Measurements from ENCODE around the gene OR1F1. TPM values are rescaled to one million over a fixed set of nuclear protein-coding genes. Genes with fewer than 3 reads are reported as not detected.

Gene OR1F1
- total and polyA plus RNA-seq, 2 of the 8 experiments (the other 6 are each of a cell fraction or from before 2014, with no cell fraction given) = 0.52 to 1.2 TPM

GRCh38 chr16:3188925-3189825 is 1.2 kb downstream of the OR1F1 start:
- peak overlapping the region; percentile 46 for H3K56ac ChIP-seq (replicated peaks; ENCODE audit: insufficient read length, low read depth, low read length)
- peak overlapping the region; percentile 73 for H4K91ac ChIP-seq (replicated peaks; ENCODE audit: insufficient read length, low read length)
- peak overlapping the region; percentile 97 to 98 for H3K4me2 ChIP-seq (ENCODE audit: insufficient read depth in 1 of 2, low read depth in 2 of 2, low read length in 2 of 2)
- H3K36me3 ChIP-seq (ENCODE audit: control insufficient read depth in 2 of 4, insufficient read depth in 4 of 4, low read length in 3 of 4) = no peaks in the 10 kb centered on the region
- ChIA-PET CTCF (ENCODE audit: partially characterized antibody) (interaction anchor here (0.7 to 1.5 kb wide), 7 partner anchors 9 to 78 kb away, joined by 3 to 5 read pairs (median 3); no protein-coding TSS in a partner anchor), POLR2A (ENCODE audit: partially characterized antibody) (interaction anchor here (0.6 to 2.3 kb wide), 7 partner anchors 9 to 142 kb away, joined by 3 to 13 read pairs (median 6); partner anchors contain the start of gene ZNF263)
- H4K20me1 ChIP-seq (replicated peaks in 1 of 2; ENCODE audit: control insufficient read depth in 1 of 2, insufficient read depth in 2 of 2, low read length in 2 of 2) = no peaks in the 10 kb centered on the region
- no peaks in the 10 kb centered on the region; a peak in 1 of 4 replicates for H3K9me3 ChIP-seq (ENCODE audit: insufficient read depth in 2 of 2, low read depth in 1 of 2, low read length in 1 of 2)
- H3K27me3 ChIP-seq (replicated peaks in 1 of 4; ENCODE audit: control insufficient read depth in 3 of 4, extremely low read depth in 1 of 4, insufficient read depth in 3 of 4, low read length in 3 of 4) = peaks cover 5 to 17% (median 14%) of the 10 kb centered on the region in 4 experiments
- H3K14ac ChIP-seq (ENCODE audit: insufficient read length) = no peak overlapping the region
- DNase-seq (ENCODE audit: low read depth in 1 of 2, low spot score in 2 of 2) (peak in 1 of 2 experiments; percentile 96), FAIRE-seq (no peak)
- peak overlapping the region; percentile 98; the same call in 1 of the 2 replicates for H2BK15ac ChIP-seq (ENCODE audit: low read length)
- WGBS, 2 experiments (ENCODE audit: extremely low coverage in 1 of 2, insufficient coverage in 1 of 2, insufficient read length in 1 of 2, insufficient replicate concordance in 2 of 2, low coverage in 1 of 2, low lambda C conversion rate in 2 of 2, missing lambda C conversion rate in 1 of 2) = 2% methylated on average over 61 of the region's 61 CpGs; no CpG with 5 or more reads in 1 of the 2 experiments
- peak overlapping the region; percentile 96 for H2AFZ ChIP-seq (ENCODE audit: low read length)
- peaks cover 0 to 5% (median 0%) of the 10 kb centered on the region in 4 experiments; a peak in 2 of 7 replicates for H3K4me1 ChIP-seq (replicated peaks in 1 of 4; ENCODE audit: control insufficient read depth in 3 of 4, insufficient read depth in 4 of 4, low read length in 3 of 4)
- H2AK5ac ChIP-seq (ENCODE audit: low read depth, low read length) = no peak overlapping the region
- peak overlapping the region; percentile 93 to 99 (median 94) for H3K4me3 ChIP-seq (ENCODE audit: extremely low read depth in 1 of 4, insufficient read depth in 2 of 4, low read depth in 3 of 4, low read length in 4 of 4)
- peak overlapping the region; percentile 86; the same call in 1 of the 2 replicates for H2BK20ac ChIP-seq (ENCODE audit: low read length)
- no peak overlapping the region for H3K23ac ChIP-seq (ENCODE audit: insufficient read length)
- peak overlapping the region in 3 of 4 experiments; percentile 45 to 61 (median 55); a peak in 6 of 7 replicates for H3K9ac ChIP-seq (replicated peaks in 1 of 4; ENCODE audit: extremely low read depth in 1 of 4, low read depth in 3 of 4, low read length in 3 of 4)
- H4K5ac ChIP-seq (ENCODE audit: insufficient read length, low read depth, low read length) = no peak overlapping the region
- peaks cover 17% of the 10 kb centered on the region for H3K23me2 ChIP-seq (ENCODE audit: low read depth, low read length)
- peak overlapping the region; percentile 72 for H2BK120ac ChIP-seq (replicated peaks; ENCODE audit: low read depth, low read length)
- no peak overlapping the region for H3K4ac ChIP-seq (replicated peaks; ENCODE audit: insufficient read length, low read depth, low read length)
- peak overlapping the region; percentile 60; the same call in 1 of the 2 replicates for H2BK12ac ChIP-seq (ENCODE audit: low read depth, low read length)
- peak overlapping the region; percentile 93 for H3K18ac ChIP-seq (ENCODE audit: extremely low read depth, low read length)
- no peaks in the 10 kb centered on the region for H3K79me1 ChIP-seq (ENCODE audit: low read depth, low read length)
- H2BK5ac ChIP-seq (ENCODE audit: low read depth, low read length) = peak overlapping the region; percentile 88; the same call in 1 of the 2 replicates
- H3K27ac ChIP-seq (ENCODE audit: low read depth, low read length) = no peak overlapping the region
- no peak overlapping the region; the same call in 1 of the 2 replicates for H4K8ac ChIP-seq (ENCODE audit: extremely low read depth, insufficient read depth, low read length)
- no peaks in the 10 kb centered on the region for H3K79me2 ChIP-seq (ENCODE audit: control insufficient read depth in 1 of 2, insufficient read depth in 2 of 2, low read length in 2 of 2)
- TF ChIP-seq FOSL1 (IDR thresholded peaks at IDR 0.05; ENCODE audit: insufficient read depth, low read depth, low read length) (no peak), SIX5 (IDR thresholded peaks at IDR 0.05; ENCODE audit: low read depth, low read length) (no peak), SUZ12 (IDR thresholded peaks at IDR 0.05; ENCODE audit: low read length) (no peak), MAX (IDR thresholded peaks at IDR 0.05) (peak; percentile 44), RAD21 (IDR thresholded peaks at IDR 0.05 in 1 of 2, conservative IDR thresholded peaks at IDR 0.05 in 1 of 2; ENCODE audit: low read depth in 2 of 2, low read length in 2 of 2) (no peak), ZNF274 (IDR thresholded peaks at IDR 0.05; ENCODE audit: borderline replicate concordance, extremely low read depth, low read length) (no peak), TAF7 (optimal IDR thresholded peaks at IDR 0.05; ENCODE audit: borderline replicate concordance, low read depth, low read length) (no peak), SP4 (IDR thresholded peaks at IDR 0.05; ENCODE audit: low read length) (0 out of 2 replicates have a peak, but pooled peaks have one; percentile 26), JUND (IDR thresholded peaks at IDR 0.05; ENCODE audit: low read length) (no peak), POU5F1 (IDR thresholded peaks at IDR 0.05; ENCODE audit: low read depth, low read length) (0 out of 2 replicates have a peak, but pooled peaks have one; percentile 50)
